SK-N-MC (cell line): ENCODE results near the gene NALCN.
"Not testable (repeated sequence)": the region's sequence is repeated elsewhere in the genome, so short reads cannot be mapped to it uniquely, and the experiment has no call there.

Experiments
- DNase-seq: peaks from one replicate; pipeline ENCODE4 v3.0.0-alpha.2; 2011; ENCODE audit warnings: low read depth, low spot score
- H3K27ac ChIP-seq: fragments of 200-600 bp; sonication (generic); 2 replicates; pipeline ENCODE4 v1.5.1; 2016; ENCODE audit warnings: mixed run types
- H3K36me3 ChIP-seq: fragments of 200-600 bp; sonication (generic); 2 replicates; pipeline ENCODE4 v1.6.1; 2017; ENCODE audit warnings: antibody characterized with exemption, low read length, mixed read lengths; ENCODE audit not compliant: insufficient read depth
- H3K4me3 ChIP-seq: fragments of 200-600 bp; sonication (generic); 2 replicates; pipeline ENCODE4 v1.5.1; 2016
- H3K9ac ChIP-seq: fragments of 200-600 bp; sonication (generic); 2 replicates; pipeline ENCODE4 v1.8.0; 2017; ENCODE audit warnings: mixed run types, mixed read lengths; ENCODE audit not compliant: insufficient read length
- H3K9me3 ChIP-seq: fragments of 200-600 bp; sonication (generic); 2 replicates; pipeline ENCODE4 v1.6.1; 2017; ENCODE audit warnings: low read depth, mild to moderate bottlenecking, antibody characterized with exemption, low read length, moderate library complexity, mixed read lengths
- EZH2 ChIP-seq: fragments of 200-600 bp; sonication (generic); IDR thresholded peaks from one replicate; pipeline ENCODE4 v1.6.1; 2017; ENCODE audit warnings: antibody characterized with exemption
- FOXP2 ChIP-seq: optimal IDR thresholded peaks from 2 replicates; pipeline ENCODE3; 2011; ENCODE audit warnings: mild to moderate bottlenecking, moderate library complexity; ENCODE audit not compliant: insufficient read depth; ENCODE audit errors: extremely low read length, control extremely low read depth
- POLR2AphosphoS5 ChIP-seq: IDR thresholded peaks from 2 replicates; pipeline ENCODE4 v1.6.1; 2012; ENCODE audit warnings: mild to moderate bottlenecking, low read depth, low read length, borderline replicate concordance

Gene NALCN

GRCh38 chr13:101332583-101332982 is 83.7 kb downstream of the NALCN start:
- no peak overlapping the region for H3K4me3 ChIP-seq
- no peak for DNase-seq
- no peak overlapping the region for H3K9ac ChIP-seq
- TF ChIP-seq FOXP2 (no peak), POLR2AphosphoS5 (no peak), EZH2 (no peak)
- H3K36me3 ChIP-seq, result no peaks in the 10 kb centered on the region
- no peaks in the 10 kb centered on the region for H3K9me3 ChIP-seq
- H3K27ac ChIP-seq, result no peak overlapping the region

GRCh38 chr13:101331731-101332130 is 84.6 kb downstream of the NALCN start:
- TF ChIP-seq POLR2AphosphoS5 (no peak), FOXP2 (no peak), EZH2 (no peak)
- Histone ChIP-seq H3K4me3 (no peak overlapping the region), H3K36me3 (no peaks in the 10 kb centered on the region), H3K9me3 (no peaks in the 10 kb centered on the region), H3K9ac (no peak overlapping the region), H3K27ac (no peak overlapping the region)
- no peak for DNase-seq

- H3K9me3 ChIP-seq, result no peaks in the 10 kb centered on the region
- H3K27ac ChIP-seq, result no peak overlapping the region
- H3K4me3 ChIP-seq, result no peak overlapping the region
- TF ChIP-seq FOXP2, result no peak
- no peak for TF ChIP-seq POLR2AphosphoS5
- no peak for TF ChIP-seq EZH2
- DNase-seq, result no peak
- no peak overlapping the region for H3K9ac ChIP-seq
- H3K36me3 ChIP-seq, result no peaks in the 10 kb centered on the region
Measured at GRCh38 chr13:101327871-101328270, 88.4 kb downstream of the NALCN start.

- H3K4me3 ChIP-seq, result no peak overlapping the region
- no peak for DNase-seq
- H3K27ac ChIP-seq, result no peak overlapping the region
- no peak for TF ChIP-seq EZH2
- TF ChIP-seq POLR2AphosphoS5, result no peak
- TF ChIP-seq FOXP2, result no peak
- no peaks in the 10 kb centered on the region for H3K36me3 ChIP-seq
- H3K9me3 ChIP-seq, result no peaks in the 10 kb centered on the region
- no peak overlapping the region for H3K9ac ChIP-seq
Measured at GRCh38 chr13:101326710-101327109, 89.6 kb downstream of the NALCN start.

GRCh38 chr13:101325423-101325822 is 90.9 kb downstream of the NALCN start:
- H3K27ac ChIP-seq, result no peak overlapping the region
- TF ChIP-seq POLR2AphosphoS5 (no peak), EZH2 (no peak), FOXP2 (no peak)
- DNase-seq, result no peak
- no peaks in the 10 kb centered on the region for H3K36me3 ChIP-seq
- no peaks in the 10 kb centered on the region for H3K9me3 ChIP-seq
- no peak overlapping the region for H3K9ac ChIP-seq
- H3K4me3 ChIP-seq, result no peak overlapping the region

- DNase-seq, result no peak
- no peak overlapping the region for H3K4me3 ChIP-seq
- H3K9ac ChIP-seq, result no peak overlapping the region
- H3K27ac ChIP-seq, result no peak overlapping the region
- TF ChIP-seq FOXP2, result no peak
- TF ChIP-seq POLR2AphosphoS5, result no peak
- TF ChIP-seq EZH2, result no peak
- H3K9me3 ChIP-seq, result no peaks in the 10 kb centered on the region
- no peaks in the 10 kb centered on the region for H3K36me3 ChIP-seq
Measured at GRCh38 chr13:101323601-101324000, 92.7 kb downstream of the NALCN start.

GRCh38 chr13:101317986-101318523 is 98.3 kb downstream of the NALCN start:
- DNase-seq, result no peak
- Histone ChIP-seq H3K36me3 (no peaks in the 10 kb centered on the region), H3K9me3 (no peaks in the 10 kb centered on the region), H3K9ac (no peak overlapping the region), H3K4me3 (no peak overlapping the region), H3K27ac (no peak overlapping the region)
- TF ChIP-seq EZH2 (no peak), POLR2AphosphoS5 (no peak), FOXP2 (no peak)

GRCh38 chr13:101313479-101313878 is 102.8 kb downstream of the NALCN start:
- H3K27ac ChIP-seq, H3K9ac ChIP-seq, H3K4me3 ChIP-seq, DNase-seq, H3K9me3 ChIP-seq, H3K36me3 ChIP-seq: not testable (repeated sequence)

GRCh38 chr13:101309014-101309619 is 107.2 kb downstream of the NALCN start:
- Histone ChIP-seq H3K9me3 (no peaks in the 10 kb centered on the region), H3K4me3 (no peak overlapping the region), H3K9ac (no peak overlapping the region), H3K27ac (no peak overlapping the region), H3K36me3 (no peaks in the 10 kb centered on the region)
- no peak for TF ChIP-seq POLR2AphosphoS5
- no peak for TF ChIP-seq EZH2
- no peak for TF ChIP-seq FOXP2
- DNase-seq, result no peak
